IPS-NIHi7 (cell line): Measurements from ENCODE around the gene KIF3A.
"Not testable (repeated sequence)": the region's sequence is repeated elsewhere in the genome, so short reads cannot be mapped to it uniquely, and the experiment has no call there.

Experiments used
- DNase-seq: peaks from one replicate; pipeline ENCODE4 v3.0.0; 2012; ENCODE audit warnings: mixed read lengths; ENCODE audit errors: extremely low spot score

The KIF3A gene

GRCh38 chr5:132718544-132719312, 18.6 kb downstream of the KIF3A start:
- no peak for DNase-seq

GRCh38 chr5:132714456-132715307, 22.7 kb downstream of the KIF3A start:
- DNase-seq = no peak

- no peak for DNase-seq
Measured at GRCh38 chr5:132708645-132709044, 28.7 kb downstream of the KIF3A start.

- DNase-seq = no peak
Measured at GRCh38 chr5:132704875-132705274, 32.5 kb downstream of the KIF3A start.

- DNase-seq = no peak
Measured at GRCh38 chr5:132695956-132696355, 41.4 kb downstream of the KIF3A start.

- no peak for DNase-seq
Measured at GRCh38 chr5:132692632-132692967, 44.7 kb downstream of the KIF3A start.

GRCh38 chr5:132691755-132692631, 45.4 kb downstream of the KIF3A start:
- DNase-seq = not testable (repeated sequence)

GRCh38 chr5:132690156-132690555, 47.2 kb downstream of the KIF3A start:
- no peak for DNase-seq

GRCh38 chr5:132689513-132689912, 47.8 kb downstream of the KIF3A start:
- no peak for DNase-seq

- no peak for DNase-seq
Measured at GRCh38 chr5:132688536-132689339, 48.6 kb downstream of the KIF3A start.

GRCh38 chr5:132687995-132688394, 49.4 kb downstream of the KIF3A start:
- DNase-seq = no peak

GRCh38 chr5:132686193-132686592, 51.2 kb downstream of the KIF3A start:
- DNase-seq = peak; percentile 10

GRCh38 chr5:132684922-132685720, 52.2 kb downstream of the KIF3A start:
- no peak for DNase-seq

GRCh38 chr5:132684491-132684890, 52.9 kb downstream of the KIF3A start:
- no peak for DNase-seq

- DNase-seq = no peak
Measured at GRCh38 chr5:132681983-132682382, 55.4 kb downstream of the KIF3A start.

- no peak for DNase-seq
Measured at GRCh38 chr5:132681476-132681831, 55.9 kb downstream of the KIF3A start.

- no peak for DNase-seq
Measured at GRCh38 chr5:132680780-132681475, 56.4 kb downstream of the KIF3A start.

GRCh38 chr5:132679717-132680380, 57.5 kb downstream of the KIF3A start:
- DNase-seq = no peak

- no peak for DNase-seq
Measured at GRCh38 chr5:132679166-132679565, 58.2 kb downstream of the KIF3A start.
